Measurements from ENCODE around the gene GALE. TPM values are rescaled to one million over a fixed set of nuclear protein-coding genes. Genes with fewer than 3 reads are reported as not detected.

Gene GALE
- total RNA-seq, 2 experiments from 2014 or later: 40.7 to 43.6 TPM

- TF ChIP-seq CTCF (IDR thresholded peaks at IDR 0.05): no peak
- Mint-ChIP-seq H3K36me3 (ENCODE audit: low read depth) (peaks cover 13% of the 10 kb centered on the region), H3K27ac (peak overlapping the region; percentile 96), H3K27me3 (no peaks in the 10 kb centered on the region), H3K9me3 (no peaks in the 10 kb centered on the region), H3K4me3 (peak overlapping the region; percentile 97), H3K4me1 (ENCODE audit: low read depth) (peaks cover 19% of the 10 kb centered on the region)
- intact Hi-C loops (cut with micrococcal nuclease): no loop called here
- DNase-seq (no peak), ATAC-seq (no peak)
- CTCF ChIA-PET: interaction anchor here (1.7 to 5.5 kb wide), 4 partner anchors 13 to 93 kb away, joined by 3 to 73 read pairs (median 6); no protein-coding TSS in a partner anchor
- POLR2A ChIA-PET: interaction anchor here (1.1 to 2.8 kb wide), 8 partner anchors 8 to 135 kb away, joined by 3 to 13 read pairs (median 6); partner anchors contain the start of genes GALE and PITHD1
Observed at GRCh38 chr1:23823767-23824166, 23.2 kb upstream of the GALE start.

DNA sequence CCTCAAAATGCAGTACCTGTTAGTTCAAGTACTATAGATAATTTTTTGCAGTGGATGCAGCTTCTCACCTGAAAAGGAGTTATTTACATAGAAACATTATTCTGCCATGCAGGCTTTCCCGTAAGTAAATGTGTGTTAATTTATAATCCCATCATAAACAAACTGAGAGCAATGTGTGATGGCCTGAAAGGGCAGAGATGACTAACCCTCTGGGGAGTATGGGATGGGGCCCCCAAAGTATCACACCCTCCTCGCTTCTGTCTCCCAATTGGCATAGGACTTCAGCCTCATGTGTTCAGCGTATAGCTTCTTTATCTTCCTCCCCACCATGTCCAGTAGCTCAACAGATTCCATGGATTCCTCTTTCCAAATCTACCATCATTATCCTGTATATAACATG is 17.1 kb upstream of the GALE start:
- ChIA-PET CTCF (interaction anchor here (1.0 to 1.6 kb wide), 3 partner anchors 8 to 11 kb away, joined by 5 read pairs; no protein-coding TSS in a partner anchor), POLR2A (interaction anchor here (1.1 to 1.4 kb wide), 4 partner anchors 8 to 96 kb away, joined by 3 to 7 read pairs (median 4); partner anchors contain the start of genes CNR2 and HMGCL)
- no peak overlapping the region for H3K27ac Mint-ChIP-seq
- no peak overlapping the region for H3K4me3 Mint-ChIP-seq
- intact Hi-C loops (cut with micrococcal nuclease): no loop called here
- no peak for ATAC-seq
- TF ChIP-seq CTCF (IDR thresholded peaks at IDR 0.05): no peak
- H3K27me3 Mint-ChIP-seq: no peaks in the 10 kb centered on the region
- H3K9me3 Mint-ChIP-seq: no peaks in the 10 kb centered on the region
- peaks cover 11% of the 10 kb centered on the region for H3K36me3 Mint-ChIP-seq (ENCODE audit: low read depth)
- no peak for DNase-seq
- no peaks in the 10 kb centered on the region for H3K4me1 Mint-ChIP-seq (ENCODE audit: low read depth)

DNA sequence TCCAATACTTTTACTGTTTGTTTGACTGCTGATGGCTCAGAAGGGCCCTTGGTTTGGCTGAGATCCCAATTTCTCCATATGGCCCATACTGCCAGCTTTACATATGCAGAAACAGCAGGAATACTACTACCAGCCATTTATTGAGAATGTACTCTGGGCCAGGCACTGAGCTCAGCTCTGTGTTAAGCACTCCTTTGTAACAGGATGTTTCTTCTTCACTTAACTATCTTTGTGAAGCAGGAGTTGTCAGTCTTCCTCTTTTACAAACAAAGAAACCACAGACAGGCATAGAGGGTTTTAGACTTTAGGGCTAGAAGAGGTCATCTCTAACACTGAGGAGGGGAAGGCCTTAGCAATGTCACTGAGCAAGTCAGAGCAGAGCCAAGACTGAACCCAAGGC is 16.4 kb upstream of the GALE start:
- H3K9me3 Mint-ChIP-seq: no peaks in the 10 kb centered on the region
- no peak overlapping the region for H3K4me3 Mint-ChIP-seq
- no peaks in the 10 kb centered on the region for H3K4me1 Mint-ChIP-seq (ENCODE audit: low read depth)
- ATAC-seq (no peak), DNase-seq (no peak)
- ChIA-PET CTCF (interaction anchor here (1.0 to 1.6 kb wide), 4 partner anchors 10 to 99 kb away, joined by 4 to 5 read pairs (median 5); no protein-coding TSS in a partner anchor), POLR2A (interaction anchor here (1.3 kb wide), 1 partner anchor 9 kb away, joined by 7 read pairs; the partner anchor contains the start of gene HMGCL)
- H3K27ac Mint-ChIP-seq: no peak overlapping the region
- no peak for TF ChIP-seq CTCF (IDR thresholded peaks at IDR 0.05)
- intact Hi-C loops (cut with micrococcal nuclease): no loop called here
- no peaks in the 10 kb centered on the region for H3K27me3 Mint-ChIP-seq
- H3K36me3 Mint-ChIP-seq (ENCODE audit: low read depth): peaks cover 14% of the 10 kb centered on the region

- no peak for ATAC-seq
- H3K27ac Mint-ChIP-seq: no peak overlapping the region
- no peaks in the 10 kb centered on the region for H3K27me3 Mint-ChIP-seq
- no peak for TF ChIP-seq CTCF (IDR thresholded peaks at IDR 0.05)
- H3K4me3 Mint-ChIP-seq: no peak overlapping the region
- H3K9me3 Mint-ChIP-seq: no peaks in the 10 kb centered on the region
- intact Hi-C loops (cut with micrococcal nuclease): no loop called here
- ChIA-PET POLR2A (interaction anchor here (1.3 kb wide), 1 partner anchor 9 kb away, joined by 7 read pairs; the partner anchor contains the start of gene HMGCL), CTCF (interaction anchor here (0.7 to 1.6 kb wide), 5 partner anchors 9 to 196 kb away, joined by 3 to 5 read pairs (median 4); no protein-coding TSS in a partner anchor)
- no peak for DNase-seq
- H3K4me1 Mint-ChIP-seq (ENCODE audit: low read depth): no peaks in the 10 kb centered on the region
- H3K36me3 Mint-ChIP-seq (ENCODE audit: low read depth): peaks cover 14% of the 10 kb centered on the region
Observed at GRCh38 chr1:23816361-23816760, 15.8 kb upstream of the GALE start.

DNA sequence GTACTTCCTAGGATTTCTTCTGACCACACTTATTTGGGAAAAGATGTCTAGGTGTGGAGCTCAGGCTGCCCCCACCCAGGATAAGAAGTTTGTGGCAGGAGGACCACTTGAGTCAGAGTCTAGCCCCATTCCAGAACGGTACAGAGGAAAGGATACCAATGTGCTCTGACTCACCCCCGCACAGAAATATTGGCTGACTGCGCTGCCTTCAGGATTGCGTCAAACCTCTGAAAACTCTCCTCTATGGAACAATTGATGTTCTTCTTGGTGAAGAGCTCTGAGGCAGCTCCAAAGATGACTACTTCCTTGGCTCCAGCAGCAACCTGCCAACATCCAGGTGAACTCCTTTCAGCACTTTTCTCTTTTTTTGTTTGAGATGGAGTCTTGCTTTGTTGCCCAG is 13.5 kb upstream of the GALE start:
- ChIA-PET CTCF (interaction anchor here (1.1 kb wide), 1 partner anchor 11 kb away, joined by 4 read pairs; the partner anchor contains the start of gene HMGCL), POLR2A (no interaction called here)
- intact Hi-C loops (cut with micrococcal nuclease): no loop called here
- no peak overlapping the region for H3K27ac Mint-ChIP-seq
- no peak overlapping the region for H3K4me3 Mint-ChIP-seq
- peaks cover 9% of the 10 kb centered on the region for H3K4me1 Mint-ChIP-seq (ENCODE audit: low read depth)
- peaks cover 9% of the 10 kb centered on the region for H3K36me3 Mint-ChIP-seq (ENCODE audit: low read depth)
- no peaks in the 10 kb centered on the region for H3K9me3 Mint-ChIP-seq
- DNase-seq: no peak
- H3K27me3 Mint-ChIP-seq: no peaks in the 10 kb centered on the region
- TF ChIP-seq CTCF (IDR thresholded peaks at IDR 0.05): no peak
- ATAC-seq: no peak

Measured in activated CD8-positive, alpha-beta T cell treated with anti-CD3 and anti-CD28 coated beads for 36 hours (primary cell).